ENCODE measurements around the gene ERGIC2.
"Not testable (repeated sequence)": the region's sequence is repeated elsewhere in the genome, so short reads cannot be mapped to it uniquely, and the experiment has no call there.

ERGIC2 gene, protein sequence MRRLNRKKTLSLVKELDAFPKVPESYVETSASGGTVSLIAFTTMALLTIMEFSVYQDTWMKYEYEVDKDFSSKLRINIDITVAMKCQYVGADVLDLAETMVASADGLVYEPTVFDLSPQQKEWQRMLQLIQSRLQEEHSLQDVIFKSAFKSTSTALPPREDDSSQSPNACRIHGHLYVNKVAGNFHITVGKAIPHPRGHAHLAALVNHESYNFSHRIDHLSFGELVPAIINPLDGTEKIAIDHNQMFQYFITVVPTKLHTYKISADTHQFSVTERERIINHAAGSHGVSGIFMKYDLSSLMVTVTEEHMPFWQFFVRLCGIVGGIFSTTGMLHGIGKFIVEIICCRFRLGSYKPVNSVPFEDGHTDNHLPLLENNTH

DNA sequence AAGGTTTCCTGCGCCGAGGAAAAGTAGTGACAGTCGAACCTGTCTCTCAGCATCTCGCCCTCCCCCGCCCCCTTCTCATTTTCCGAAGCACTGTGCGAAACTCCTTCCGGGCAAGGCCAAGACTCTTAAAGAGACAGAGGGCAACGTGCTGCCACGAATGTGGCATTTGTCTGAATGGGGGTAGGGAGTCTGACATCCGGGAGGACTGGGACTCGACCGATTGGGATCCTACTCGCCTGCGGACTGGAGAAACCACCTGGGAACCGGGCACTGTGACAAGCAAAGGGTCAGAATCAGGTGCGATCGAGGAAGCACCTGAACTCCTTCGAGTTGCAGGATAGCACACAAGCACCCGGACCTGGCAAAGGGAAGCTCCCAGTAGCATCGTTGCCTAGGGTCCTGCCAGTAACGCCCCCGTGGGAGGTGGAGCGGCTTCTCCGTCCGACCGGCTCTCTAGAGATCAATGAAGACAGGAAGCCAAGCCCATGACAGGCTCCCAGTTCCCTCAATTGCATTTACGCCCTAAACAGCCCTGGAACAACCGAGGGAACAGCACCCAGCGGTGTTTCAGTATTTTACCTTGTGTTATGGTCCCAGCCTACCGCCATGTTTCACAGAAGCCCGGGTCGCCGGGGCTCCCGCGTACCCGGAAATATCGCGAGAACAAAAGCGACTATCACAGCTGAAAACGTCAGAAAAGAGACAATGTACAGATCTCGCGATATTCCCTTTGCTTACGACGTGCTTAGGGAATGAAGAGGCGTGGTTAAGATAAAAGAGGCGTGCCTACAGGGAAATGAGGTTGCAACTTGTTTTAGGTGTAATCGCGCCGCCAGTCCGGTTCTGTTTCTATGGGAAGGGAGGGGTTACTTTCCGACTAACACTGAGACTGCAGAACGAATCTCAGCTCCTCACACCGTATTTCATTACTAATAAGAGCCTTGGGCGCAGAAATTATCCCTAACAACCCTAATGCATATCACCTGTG is at the start of gene ERGIC2:
Gene ERGIC2, minus strand, starts transcription at position 637 of the 988 bp plus-strand sequence. CDS start 9,539 bp downstream, outside the sequence.
- peak; percentile 94 for DNase-seq (ENCODE audit: low spot score)

DNA sequence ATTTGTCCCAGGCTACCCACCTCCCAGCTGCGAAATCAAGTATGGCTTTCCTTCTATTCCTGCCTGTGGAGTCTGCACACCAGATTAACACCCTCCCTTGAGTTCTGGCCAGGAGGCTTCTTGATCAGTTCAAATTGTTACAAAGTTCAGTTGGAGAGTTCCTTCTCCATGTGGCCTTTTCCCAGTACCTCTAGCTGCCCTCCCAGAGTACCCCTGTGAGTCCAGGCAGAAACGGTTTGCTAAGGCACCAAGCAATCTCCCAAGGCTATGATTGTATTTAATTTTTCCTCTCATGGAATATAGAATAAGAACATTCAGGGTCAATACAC is 49.7 kb upstream of the ERGIC2 start:
- no peak for DNase-seq (ENCODE audit: low spot score)

DNA sequence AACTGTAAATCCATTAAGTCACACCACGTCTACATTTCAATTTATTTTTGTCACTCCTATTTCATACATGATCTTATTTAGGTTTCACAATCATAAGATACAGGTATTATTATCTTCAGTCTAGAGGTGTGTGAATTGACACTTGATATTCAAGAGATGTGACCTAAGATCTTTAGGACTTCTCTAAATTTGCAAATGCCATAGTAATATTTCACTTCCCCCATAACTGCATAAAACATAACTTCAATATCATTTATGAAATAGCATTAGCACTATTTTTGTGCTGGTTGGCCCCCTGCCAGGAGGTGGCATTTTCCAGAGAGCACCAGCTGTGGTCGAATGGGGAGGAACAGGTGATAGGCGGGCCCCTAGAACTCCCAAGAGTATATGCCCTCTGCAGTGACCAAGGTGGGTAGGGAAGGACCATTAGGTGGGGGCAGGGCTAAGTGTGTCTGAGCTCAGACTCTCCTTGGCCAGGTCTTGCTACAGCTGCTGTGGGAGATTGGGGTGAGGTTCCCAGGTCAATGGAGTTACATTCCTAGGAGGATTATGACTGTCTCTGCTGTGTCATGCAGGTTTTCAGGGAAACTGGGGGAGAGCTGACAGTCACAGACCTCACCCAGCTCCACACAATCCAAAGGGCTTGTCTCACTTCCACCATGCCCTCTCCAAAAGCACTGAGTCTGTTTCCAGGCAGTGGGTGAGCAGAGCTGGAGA is 49.2 kb upstream of the ERGIC2 start:
- no peak for DNase-seq (ENCODE audit: low spot score)

DNA sequence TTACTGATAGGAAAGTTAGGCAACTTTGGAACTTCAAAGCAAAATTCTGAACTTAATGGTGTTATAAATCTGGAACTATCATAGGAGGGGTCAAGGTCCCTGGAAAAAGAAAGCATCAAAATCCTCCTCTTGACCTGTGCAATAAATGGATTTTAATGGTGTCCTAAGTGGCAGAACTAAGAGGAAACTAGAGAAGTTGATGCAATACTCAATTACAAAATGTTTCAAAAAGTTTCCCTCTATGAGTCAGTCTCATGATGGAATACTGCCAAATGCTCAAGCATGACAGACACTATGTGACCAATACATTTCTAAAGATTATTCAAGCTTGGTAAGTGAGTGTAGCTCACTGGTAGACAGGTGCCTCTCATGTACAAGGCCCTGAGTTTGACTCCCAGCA is 47.7 kb upstream of the ERGIC2 start:
- DNase-seq (ENCODE audit: low spot score), result peak; percentile 9

DNA sequence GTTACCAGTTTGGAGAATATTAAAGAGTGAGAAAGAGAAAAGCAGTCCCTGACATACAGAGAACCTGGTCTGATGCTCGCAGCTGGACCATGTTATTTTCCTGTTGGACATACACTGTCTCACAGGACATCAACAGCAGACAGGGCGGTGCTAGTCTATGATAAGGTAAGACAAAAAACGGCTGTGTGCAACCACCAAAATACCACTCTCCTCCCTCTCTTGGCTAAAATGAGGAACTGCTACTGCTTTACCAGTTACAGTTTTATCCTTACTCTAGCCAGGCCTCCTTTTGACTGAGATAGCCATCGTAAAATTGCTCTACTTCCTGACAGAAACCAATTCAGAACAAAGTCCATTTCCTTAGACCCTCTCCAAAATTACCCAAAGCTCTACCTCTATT is 47.0 kb upstream of the ERGIC2 start:
- DNase-seq (ENCODE audit: low spot score), result peak; percentile 33

DNA sequence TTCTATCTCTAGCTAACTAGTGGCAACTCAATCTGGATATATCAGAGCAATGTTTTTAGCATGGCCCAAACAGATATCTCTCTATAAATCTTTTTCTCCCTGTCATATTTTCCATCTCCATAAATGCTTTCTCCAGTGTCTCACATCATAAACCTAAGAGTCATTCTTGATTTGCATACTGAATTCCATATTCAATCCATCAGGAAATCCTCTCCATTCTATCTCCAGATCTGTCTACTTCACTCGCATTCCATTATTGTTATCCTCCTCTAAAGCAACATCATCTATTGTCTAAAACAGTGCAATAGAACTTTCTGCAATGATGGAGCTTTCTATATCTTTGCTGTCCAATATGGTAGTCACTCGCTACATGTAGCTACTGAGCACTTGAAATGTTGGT is 45.5 kb upstream of the ERGIC2 start:
- no peak for DNase-seq (ENCODE audit: low spot score)

DNA sequence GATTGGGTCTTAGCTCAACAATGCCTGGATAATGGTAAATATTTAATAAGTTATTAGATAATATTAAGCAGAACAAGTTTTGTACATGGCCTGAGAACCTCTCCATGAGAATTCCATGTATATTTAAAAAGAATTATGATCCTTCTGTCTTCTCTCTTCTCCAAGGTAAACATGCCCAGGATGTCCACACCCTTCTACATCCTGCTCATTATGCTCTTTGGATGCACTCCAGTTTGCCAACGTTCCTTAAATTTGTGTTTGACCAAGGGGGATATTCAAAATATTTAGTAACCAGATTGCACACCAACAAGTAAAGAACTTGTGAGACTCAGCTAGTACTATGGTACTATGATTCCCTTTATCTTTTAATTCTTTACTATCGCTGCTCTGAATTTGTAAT is 44.8 kb upstream of the ERGIC2 start:
- no peak for DNase-seq (ENCODE audit: low spot score)

DNA sequence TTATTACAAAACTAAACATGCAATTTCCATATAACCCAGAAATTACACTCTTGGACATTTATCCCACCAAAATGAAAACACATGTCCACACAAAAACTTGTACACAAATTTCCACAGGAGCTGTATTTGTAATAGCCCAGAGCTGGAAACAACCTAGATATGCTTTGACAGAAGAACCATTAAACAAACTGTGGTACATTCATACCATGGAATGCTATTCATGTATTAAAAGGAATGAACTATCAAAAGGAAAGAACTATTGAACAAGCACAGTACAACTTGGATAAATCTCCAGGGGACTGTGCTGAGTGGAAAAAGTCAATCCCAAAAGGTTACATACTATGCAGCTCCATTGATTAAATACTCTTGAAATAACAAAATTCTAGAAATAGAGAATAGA is 35.8 kb upstream of the ERGIC2 start:
- no peak for DNase-seq (ENCODE audit: low spot score)

DNA sequence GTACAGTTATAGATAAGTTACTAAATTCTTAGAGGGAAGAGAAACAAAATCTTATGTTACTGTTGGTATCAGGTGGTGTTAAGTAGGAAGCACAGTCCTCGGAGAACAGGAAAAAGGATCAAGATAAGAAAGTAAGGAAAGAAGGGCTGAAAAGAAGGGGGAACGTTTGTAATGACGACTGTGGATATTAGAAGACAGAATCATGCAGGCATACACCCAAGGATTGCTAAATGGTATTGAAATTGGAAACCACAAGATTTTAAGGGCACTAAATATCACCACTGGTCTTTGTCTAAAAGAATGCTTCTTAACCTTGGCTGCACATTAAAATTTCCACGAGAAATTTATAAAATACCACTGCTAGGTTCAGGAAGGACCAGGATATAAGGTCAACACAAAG is 34.1 kb upstream of the ERGIC2 start:
- no peak for DNase-seq (ENCODE audit: low spot score)

DNA sequence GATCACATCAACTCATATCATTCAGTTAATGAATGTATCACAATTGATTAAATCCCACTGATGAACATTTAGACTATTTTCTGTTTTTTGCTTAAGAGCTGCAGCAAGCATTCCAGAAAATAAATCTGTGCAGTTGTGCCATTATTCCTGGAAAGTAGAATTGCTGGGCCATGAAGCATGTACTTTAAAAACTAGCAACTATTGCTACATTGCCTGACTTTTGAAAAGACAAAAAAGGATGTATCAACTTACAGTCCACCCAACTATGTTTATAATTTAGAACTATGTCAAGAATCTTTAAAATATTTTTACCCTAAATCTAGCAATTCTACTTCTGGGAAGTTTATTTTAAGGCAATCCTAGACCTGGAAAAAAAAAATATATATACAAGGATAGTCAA is 33.4 kb upstream of the ERGIC2 start:
- no peak for DNase-seq (ENCODE audit: low spot score)

DNA sequence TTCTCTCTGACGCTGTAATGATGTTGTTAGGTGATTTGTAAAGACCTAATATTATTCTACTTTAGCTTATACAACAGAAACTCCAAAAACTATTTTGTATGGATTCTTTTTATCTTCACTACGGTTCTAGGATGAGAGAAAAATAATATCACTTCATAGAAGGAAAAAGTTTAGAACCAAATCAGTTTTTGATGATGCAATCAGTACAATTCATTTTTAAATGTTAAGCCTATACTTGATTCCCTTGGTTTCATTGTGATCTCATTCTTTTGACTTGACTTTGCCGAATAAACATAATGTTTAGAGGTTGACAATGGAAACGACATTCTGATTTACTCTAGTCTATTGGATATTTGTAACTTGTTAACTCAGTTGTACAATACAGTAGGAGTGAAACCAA is 24.6 kb upstream of the ERGIC2 start:
- DNase-seq (ENCODE audit: low spot score), result no peak

DNA sequence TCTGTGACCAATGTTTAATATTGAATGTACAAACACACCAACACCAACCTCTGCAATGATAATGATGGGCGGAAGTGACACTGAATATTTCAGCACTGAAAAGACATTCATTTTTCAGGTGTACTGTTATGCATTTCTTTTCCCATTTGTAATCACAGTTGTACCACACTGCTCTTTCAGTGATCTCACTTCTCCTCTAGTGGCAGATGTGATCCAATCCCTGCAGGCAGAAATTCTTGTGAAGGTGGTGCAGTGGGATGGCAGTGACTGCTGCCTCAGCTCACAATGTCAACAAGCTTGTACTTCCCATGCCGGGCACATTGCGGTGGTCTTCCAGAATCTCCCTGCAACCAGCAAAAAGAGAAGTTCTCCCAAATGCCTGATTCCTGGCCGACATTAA is 23.0 kb upstream of the ERGIC2 start:
- no peak for DNase-seq (ENCODE audit: low spot score)

DNA sequence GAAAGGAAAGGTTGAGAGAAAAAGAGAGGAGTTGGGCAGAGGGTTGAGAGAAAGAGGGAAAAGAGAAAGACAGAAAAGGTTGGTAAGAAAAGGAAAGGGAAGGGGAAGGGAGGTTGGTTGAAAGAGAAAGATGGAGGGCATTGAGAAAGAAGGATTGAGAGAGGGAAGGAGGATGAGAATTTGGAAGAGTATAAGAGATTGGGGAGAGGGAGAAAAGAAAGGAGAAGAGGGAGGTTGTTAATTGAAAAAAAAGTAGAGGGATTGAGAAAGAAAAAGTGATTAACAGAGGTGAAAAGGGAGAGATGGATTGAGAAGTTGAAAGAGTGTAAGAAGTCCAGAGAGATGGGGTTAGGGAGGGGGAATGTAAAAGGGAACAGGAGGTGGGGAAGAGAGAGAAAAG is 21.5 kb upstream of the ERGIC2 start:
- no peak for DNase-seq (ENCODE audit: low spot score)

DNA sequence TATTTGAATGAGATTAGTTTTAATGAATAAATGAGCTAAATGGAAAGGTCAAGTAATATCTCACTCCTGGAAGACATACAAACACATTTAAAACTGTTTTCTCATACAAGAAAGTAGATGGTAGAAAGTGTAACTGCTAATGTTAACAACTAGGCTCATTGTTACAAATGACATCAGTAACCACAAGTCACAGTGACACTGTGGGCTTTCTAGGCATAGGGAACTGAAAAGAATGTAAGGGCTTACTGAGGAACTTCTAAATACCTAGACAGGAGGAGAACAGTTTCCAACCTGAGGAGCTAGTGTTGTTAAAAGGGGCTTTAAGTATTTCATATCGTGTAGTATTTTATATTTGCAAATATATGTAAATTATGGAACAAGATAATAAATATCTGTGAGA is 17.5 kb upstream of the ERGIC2 start:
- no peak for DNase-seq (ENCODE audit: low spot score)

DNA sequence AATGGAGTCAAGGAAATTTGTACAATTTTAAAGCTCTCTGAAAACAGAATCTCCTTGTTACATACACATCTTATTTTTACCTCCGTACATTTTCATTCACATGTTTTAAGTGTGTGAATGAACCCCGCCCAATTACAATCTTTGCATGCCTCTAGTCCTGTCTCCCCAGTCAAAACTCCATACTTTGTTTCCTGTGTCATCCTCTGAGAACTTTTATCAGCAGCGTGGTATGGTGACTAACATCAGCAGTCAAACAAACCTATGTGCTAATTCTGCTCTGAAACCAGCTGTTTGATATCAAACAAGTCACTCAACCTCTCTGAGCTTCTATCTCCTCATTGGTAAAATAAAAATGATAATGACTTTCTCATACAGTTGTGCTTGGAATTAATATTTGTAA is 15.8 kb upstream of the ERGIC2 start:
- DNase-seq (ENCODE audit: low spot score), result no peak

DNA sequence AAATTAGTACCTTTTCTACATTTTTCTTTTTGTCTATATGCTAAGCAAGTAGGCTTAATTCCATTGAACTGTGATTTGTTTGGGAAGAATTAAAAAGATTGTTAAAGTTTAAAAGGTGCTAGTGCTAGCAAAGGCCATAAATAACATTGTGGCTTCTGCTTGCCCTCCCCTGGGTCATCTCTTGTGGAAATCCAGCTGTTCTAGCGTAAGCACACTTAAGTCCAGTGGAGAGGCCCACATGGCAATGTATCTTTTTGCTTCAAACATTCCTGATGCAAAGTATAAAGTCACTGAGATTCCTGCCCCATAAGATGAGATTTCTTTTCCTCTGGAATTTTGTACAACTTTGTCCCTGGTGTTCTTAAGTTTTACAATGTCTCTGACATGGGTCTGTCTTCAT is 14.4 kb upstream of the ERGIC2 start:
- no peak for DNase-seq (ENCODE audit: low spot score)

DNA sequence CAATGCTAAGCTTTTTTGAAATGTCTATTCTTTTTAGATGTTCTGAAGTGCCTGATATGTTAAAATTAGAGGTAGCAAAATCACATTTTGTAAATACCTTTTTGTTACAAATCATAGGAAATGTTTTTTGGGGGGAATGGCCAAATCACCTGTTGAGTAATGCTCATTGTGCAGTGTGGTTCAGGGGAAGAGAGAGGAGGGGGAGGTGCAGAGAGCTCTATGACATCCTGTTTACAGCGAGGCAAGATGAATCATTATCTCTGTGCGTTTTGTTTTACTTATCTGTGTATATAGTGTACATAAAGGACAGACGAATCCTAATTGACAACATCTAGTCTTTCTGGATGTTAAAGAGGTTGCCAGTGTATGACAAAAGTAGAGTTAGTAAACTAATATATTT is 9.4 kb upstream of the ERGIC2 start:
- not testable (repeated sequence) for DNase-seq (ENCODE audit: low spot score)

DNA sequence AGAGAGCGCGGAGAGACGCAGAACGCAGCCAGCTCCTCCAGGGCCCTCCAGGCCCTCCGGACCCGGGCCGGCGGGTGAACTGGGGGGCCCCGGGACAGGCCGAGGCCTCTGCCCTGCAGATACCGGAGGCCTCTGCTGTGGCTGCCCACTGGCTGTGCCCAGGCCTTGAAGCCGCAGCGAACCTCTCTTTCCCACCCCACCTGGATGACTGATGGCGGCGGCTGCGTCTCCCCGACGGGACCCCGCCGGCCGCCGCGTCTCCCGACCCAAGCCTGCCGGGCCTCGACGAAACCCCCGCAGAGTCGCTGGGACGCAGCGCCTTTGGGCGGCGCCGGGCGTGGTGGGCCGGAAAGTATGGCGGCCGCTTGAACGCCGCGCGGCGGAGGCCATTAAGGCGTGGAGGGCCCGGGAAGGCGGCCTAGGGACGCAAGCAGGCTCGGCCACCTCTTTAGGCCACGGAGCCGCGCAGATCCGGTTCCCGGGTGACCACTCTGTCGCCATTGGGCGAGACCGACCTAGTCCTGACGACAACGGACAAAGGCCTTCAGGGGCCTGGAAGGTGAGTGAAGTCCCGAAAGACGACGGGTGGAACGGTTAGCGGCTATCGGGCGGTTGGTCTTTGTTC is 8.4 kb upstream of the ERGIC2 start:
- DNase-seq (ENCODE audit: low spot score), result no peak

DNA sequence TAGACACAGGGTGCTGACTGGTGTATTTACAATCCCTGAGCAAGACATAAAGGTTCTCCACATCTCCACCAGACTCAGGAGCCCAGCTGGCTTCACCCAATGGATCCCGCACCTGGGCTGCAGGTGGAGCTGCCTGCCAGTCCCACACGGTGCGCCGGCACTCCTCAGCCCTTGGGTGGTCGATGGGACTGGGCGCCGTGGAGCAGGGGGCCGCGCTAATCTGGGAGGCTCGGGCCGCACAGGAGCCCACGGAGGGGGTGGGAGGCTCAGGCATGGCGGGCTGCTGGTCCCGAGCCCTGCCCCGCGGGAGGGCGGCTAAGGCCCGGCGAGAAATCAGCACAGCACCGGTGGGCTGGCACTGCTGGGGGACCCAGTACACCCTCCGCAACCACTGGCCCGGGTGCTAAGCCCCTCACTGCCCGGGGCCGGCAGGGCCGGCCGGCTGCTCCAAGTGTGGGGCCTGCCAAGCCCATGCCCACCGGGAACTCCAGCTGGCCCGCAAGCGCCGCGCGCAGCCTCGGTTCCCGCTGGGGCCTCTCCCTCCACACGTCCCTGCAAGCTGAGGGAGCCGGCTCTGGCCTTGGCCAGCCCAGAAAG is 5.2 kb upstream of the ERGIC2 start:
- DNase-seq (ENCODE audit: low spot score), result not testable (repeated sequence)

DNA sequence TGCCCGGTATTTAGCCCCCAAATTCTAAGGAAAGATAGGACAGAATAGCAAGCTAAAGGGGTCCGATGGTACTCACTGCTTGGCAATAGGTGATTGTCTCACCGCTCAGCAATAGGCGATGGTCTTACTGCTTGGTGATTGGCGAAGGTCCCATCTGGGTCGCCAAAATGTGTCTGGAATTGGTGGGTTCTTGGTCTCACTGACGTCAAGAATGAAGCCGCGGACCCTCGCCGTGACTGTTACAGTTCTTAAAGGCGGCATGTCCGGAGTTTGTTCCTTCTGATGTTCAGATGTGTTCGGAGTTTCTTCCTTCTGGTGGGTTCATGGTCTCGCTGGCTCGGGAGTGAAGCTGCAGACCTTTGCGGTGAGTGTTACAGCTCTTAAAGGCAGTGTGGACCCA is 4.2 kb upstream of the ERGIC2 start:
- not testable (repeated sequence) for DNase-seq (ENCODE audit: low spot score)

DNA sequence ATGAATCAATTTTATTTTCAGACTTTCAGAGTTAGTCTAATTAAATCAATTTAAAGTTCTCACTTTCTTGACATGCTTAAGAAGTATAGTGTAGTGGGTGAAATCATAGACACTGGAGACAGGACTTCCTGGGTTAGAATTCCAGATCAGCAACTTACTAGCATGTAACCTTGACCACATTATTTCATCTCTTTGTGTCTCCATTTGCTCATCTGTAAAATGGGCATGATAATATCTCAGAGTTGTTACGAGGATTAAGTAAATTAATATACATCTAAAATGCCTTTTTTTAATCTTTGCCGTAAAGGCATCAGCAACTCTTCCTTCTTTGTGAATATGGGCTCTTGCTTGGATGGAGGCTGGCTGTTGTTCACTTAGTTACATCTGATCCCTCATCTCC is 1.3 kb upstream of the ERGIC2 start:
- no peak for DNase-seq (ENCODE audit: low spot score)

DNA sequence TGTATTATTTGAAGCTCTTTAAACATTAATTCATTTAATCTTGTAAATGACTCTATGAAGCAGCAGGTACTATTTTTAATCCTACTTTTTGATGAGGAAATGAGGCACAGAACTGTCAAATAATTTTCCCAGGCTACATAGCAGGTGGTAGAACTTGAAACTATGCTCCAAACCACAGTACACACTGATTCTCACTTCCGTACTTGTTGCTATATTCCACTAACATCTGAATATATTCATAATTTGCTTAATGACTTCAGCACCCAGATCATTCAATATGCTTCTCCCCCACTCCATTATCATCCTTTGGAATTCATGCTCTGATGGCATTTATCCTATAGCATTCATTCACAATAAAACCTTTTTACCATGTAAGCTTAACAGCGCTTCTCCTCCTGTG is 4.9 kb downstream of the ERGIC2 start:
- DNase-seq (ENCODE audit: low spot score), result no peak
